ENCODE results near the gene LILRB2.
"Not testable (repeated sequence)": the region's sequence is repeated elsewhere in the genome, so short reads cannot be mapped to it uniquely, and the experiment has no call there.

- TF ChIP-seq BACH2 (CRISPR knock-in tag; IDR thresholded peaks at IDR 0.05; ENCODE audit: borderline replicate concordance); TOX (CRISPR knock-in tag; IDR thresholded peaks at IDR 0.05; ENCODE audit: borderline replicate concordance); ZFP30 (CRISPR knock-in tag; IDR thresholded peaks at IDR 0.05); ZNF565 (CRISPR knock-in tag; conservative IDR thresholded peaks at IDR 0.05; ENCODE audit: low read depth); PPARA (CRISPR knock-in tag; IDR thresholded peaks at IDR 0.05; ENCODE audit: borderline replicate concordance); RARB (CRISPR knock-in tag; IDR thresholded peaks at IDR 0.05); CSDC2 (CRISPR knock-in tag; IDR thresholded peaks at IDR 0.05); PATZ1 (CRISPR knock-in tag; IDR thresholded peaks at IDR 0.05; ENCODE audit: borderline replicate concordance); ARNTL (CRISPR knock-in tag; IDR thresholded peaks at IDR 0.05; ENCODE audit: borderline replicate concordance, low read depth); ISL1 (CRISPR knock-in tag; IDR thresholded peaks at IDR 0.05): not testable (repeated sequence)
- TF ChIP-seq, protein P1, sequence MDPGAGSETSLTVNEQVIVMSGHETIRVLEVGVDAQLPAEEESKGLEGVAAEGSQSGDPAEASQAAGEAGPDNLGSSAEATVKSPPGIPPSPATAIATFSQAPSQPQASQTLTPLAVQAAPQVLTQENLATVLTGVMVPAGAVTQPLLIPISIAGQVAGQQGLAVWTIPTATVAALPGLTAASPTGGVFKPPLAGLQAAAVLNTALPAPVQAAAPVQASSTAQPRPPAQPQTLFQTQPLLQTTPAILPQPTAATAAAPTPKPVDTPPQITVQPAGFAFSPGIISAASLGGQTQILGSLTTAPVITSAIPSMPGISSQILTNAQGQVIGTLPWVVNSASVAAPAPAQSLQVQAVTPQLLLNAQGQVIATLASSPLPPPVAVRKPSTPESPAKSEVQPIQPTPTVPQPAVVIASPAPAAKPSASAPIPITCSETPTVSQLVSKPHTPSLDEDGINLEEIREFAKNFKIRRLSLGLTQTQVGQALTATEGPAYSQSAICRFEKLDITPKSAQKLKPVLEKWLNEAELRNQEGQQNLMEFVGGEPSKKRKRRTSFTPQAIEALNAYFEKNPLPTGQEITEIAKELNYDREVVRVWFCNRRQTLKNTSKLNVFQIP (CRISPR knock-in tag; IDR thresholded peaks at IDR 0.05; ENCODE audit: borderline replicate concordance, low read depth) = not testable (repeated sequence)
- TF ChIP-seq, protein P2, sequence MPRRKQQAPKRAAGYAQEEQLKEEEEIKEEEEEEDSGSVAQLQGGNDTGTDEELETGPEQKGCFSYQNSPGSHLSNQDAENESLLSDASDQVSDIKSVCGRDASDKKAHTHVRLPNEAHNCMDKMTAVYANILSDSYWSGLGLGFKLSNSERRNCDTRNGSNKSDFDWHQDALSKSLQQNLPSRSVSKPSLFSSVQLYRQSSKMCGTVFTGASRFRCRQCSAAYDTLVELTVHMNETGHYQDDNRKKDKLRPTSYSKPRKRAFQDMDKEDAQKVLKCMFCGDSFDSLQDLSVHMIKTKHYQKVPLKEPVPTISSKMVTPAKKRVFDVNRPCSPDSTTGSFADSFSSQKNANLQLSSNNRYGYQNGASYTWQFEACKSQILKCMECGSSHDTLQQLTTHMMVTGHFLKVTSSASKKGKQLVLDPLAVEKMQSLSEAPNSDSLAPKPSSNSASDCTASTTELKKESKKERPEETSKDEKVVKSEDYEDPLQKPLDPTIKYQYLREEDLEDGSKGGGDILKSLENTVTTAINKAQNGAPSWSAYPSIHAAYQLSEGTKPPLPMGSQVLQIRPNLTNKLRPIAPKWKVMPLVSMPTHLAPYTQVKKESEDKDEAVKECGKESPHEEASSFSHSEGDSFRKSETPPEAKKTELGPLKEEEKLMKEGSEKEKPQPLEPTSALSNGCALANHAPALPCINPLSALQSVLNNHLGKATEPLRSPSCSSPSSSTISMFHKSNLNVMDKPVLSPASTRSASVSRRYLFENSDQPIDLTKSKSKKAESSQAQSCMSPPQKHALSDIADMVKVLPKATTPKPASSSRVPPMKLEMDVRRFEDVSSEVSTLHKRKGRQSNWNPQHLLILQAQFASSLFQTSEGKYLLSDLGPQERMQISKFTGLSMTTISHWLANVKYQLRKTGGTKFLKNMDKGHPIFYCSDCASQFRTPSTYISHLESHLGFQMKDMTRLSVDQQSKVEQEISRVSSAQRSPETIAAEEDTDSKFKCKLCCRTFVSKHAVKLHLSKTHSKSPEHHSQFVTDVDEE (CRISPR knock-in tag; IDR thresholded peaks at IDR 0.05) = not testable (repeated sequence)
Measured at GRCh38 chr19:54322934-54323333, 42.0 kb upstream of the LILRB2 start.
